Activated CD4-positive, alpha-beta T cell treated with anti-CD3 and anti-CD28 coated beads, Interleukin-2, Interleukin-6, amounts not matched to agents 100 ng/mL and 50 ng/mL, durations not matched to agents 16 hours and 8 hours (primary cell): ENCODE data around the gene ACAT1.
"Not testable (repeated sequence)": the region's sequence is repeated elsewhere in the genome, so short reads cannot be mapped to it uniquely, and the experiment has no call there.

Experiments
- DNase-seq: peaks from one replicate; pipeline ENCODE4 v3.0.0-alpha.2; 2020

ACAT1 gene

DNA sequence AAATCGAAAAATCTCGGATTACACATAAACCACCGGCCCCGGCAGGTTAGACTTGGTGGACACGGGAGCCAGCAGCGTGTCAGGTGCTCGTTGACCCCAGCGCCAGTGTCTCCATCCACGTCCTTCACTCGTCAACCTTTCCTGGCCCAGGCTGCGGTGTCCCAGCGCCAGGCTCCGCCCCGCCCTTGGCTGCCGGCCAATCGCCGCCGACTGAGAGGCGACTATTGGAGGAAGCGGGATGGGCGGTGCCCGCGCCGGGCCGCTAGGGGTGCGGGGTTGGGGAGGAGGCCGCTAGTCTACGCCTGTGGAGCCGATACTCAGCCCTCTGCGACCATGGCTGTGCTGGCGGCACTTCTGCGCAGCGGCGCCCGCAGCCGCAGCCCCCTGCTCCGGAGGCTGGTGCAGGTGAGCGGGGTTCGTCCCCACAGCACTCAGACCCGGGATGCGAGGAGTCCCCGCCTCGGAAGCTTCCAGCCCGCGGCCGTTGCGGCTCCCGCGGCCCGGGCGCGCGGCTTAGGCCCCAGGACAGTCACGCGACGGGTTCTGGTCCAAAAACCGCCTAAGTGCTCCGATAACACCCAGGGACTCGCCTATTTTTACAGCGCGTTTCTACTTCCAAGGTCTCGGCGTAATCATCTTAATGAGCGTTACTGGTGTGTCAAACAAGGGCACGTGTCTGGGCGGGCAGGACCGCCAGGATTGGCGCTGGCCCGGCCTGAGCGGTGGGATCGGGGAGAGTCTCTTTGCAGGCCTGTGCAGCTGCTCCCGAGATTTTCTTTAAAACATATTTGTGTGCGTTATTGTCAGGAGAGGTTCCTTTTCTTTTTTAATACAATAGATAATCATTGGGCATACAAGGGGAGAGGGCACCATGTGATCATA, at the start of gene ACAT1:
Gene ACAT1 (plus strand): TSS at position 294 of the 882 bp plus-strand sequence. CDS start 40 bp downstream, at position 334.
- peak; percentile 97 for DNase-seq

DNA sequence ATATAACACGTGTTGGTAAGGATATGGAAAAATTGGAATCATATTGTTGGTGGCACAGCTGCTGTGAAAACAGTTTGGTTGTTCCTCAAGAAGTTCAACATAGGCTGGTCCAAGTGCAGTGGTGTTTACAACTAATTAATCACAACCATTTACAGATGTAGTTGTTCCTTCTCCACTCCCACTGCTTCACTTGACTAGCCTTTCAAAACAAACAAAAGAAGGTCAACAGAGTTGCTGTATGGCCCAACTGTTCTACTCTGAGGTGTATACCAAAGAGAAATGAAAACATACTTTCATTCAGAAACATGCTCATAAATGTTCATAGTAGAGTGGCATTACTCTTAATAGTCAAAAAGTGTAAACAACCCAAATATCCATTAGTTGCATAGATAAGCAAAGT, 36.6 kb upstream of the ACAT1 start:
- DNase-seq: no peak

DNA sequence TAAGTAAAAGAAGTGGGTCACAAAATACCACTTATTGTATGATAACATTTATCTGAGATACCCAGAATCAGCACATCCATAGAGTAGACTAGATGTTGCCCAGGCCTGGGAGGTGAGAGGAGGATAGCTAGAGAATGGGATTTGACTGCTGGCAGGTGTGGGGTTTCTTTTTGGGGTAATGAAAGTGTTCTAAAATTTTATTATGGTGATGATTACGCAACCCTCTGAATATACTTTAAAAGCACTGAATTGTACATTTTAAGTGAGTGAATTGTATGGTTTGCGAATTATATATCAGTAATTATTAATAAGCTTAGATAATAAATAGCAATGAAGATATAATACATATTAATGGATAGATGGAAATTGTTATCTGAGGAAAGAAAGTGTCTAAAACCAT, 35.7 kb upstream of the ACAT1 start:
- DNase-seq: no peak

DNA sequence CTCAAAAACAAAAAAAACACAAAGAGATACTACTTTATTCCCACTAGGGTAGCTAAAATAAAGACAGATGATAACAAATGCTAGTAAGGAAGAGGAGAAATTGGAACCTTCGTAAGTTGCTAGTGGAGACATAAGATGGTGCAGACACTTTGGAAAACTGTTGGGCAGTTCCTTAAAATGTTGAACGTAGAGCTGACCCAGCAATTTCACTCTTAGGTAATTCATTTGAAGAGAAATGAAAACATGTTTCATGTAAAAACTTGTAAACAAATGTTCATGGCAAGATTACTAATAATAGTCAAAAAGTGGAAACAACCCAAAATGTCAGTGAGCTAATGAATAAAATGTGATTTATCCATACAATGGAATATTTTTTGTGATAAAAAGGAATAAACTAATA, 29.2 kb upstream of the ACAT1 start:
- no peak for DNase-seq

DNA sequence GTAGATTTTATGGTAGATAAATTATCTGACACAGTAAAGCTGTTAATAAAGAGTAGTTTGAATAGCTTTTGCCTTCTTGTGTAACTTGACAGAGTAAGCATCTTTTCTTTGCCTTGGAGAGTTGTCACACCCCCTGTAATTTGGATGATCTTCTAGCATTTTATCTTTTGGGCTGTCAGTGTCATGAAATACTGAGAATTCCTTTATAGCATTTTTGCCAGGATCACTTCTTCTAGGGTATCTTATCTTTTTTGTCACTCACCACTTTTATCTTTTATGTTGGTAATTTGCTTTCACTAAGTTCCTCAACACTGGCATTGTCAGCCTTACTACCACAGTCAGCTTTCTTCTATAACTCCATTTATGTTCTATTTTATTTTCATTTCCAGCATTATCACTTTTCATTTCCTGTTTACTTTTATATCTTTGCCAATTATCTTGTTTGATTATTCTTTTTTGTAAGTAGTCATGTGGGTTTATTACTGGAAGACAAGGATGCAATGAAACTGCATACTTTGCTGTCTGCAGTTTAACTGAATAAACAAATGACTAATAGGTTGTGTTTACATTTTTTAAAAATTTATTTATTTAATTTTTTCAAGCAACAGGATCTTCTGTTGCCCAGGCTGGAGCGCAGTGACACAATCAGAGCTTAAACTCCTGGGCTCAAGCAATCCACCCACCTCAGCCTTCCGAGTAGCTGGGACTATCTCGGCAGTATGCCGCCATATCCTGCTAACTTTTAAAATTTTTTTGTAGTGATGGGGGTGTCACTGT, 28.1 kb upstream of the ACAT1 start:
- no peak for DNase-seq

DNA sequence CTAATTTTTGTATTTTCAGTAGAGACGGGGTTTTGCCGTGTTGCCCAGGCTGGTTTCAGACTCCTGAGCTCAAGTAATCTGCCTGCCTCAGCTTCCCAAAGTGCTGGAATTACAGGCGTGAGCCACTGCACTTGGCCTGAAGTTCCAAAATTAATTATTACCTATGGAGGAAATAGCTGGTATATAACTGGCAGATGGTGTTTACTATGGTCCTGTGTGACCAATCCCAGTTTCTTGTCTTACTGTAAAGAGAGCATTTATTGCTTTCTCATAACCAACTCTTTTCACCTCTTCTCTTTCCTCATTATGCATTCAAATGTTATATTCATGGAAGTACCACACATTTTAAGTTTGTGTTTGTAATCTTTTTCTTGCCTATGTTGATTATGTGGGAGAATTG, 24.2 kb upstream of the ACAT1 start:
- DNase-seq: no peak

DNA sequence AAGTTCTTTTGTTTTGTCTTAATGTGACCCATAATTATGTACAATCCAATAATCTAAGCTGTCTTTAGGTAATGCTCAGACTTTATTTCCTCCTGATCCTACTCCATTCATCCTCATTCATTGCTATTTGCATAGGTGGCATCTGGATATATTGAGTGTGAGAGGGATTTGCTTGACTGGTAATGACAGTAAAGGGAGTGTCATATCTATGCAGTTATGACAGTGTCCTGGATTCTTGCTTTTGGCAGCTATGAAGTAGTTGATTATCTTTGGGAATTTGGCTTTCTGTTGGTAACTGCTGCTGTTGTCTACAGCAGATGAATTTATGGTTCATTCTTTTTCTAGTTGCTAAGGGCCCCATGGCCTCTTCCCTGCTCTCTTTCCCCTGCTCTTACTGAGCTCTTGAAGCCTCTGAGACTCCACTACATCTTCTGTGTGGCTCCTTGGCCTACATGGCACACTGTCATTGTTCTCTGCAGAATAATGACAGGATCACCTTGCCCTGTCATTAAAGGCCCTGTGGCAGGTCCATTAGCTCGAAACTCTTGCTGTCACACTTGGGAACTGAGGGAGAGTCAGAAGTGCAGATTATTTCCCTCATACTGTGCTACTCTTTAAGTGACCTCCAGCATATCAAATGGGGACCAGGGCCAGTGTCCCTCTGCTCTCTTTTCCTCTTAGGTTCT, 20.1 kb upstream of the ACAT1 start:
- no peak for DNase-seq

DNA sequence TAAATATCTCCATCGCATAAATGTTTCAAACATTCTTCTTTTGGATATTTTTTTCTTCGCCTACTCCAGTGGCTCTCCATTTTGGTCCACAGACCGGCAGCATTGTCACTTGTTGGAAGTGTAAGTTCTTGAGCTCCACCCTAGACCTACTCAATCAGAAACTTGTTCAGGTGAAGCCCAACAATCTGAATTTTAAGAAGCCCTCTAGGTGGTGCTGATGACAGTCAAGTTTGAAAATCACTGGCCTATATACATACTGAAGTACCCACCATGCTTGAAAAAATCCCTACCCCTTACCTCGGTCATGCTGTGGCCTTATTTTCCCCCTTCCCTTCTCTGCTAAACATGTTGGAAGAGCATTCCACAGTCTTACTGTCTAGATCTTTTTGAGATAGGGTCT, 10.2 kb upstream of the ACAT1 start:
- DNase-seq: peak; percentile 16

DNA sequence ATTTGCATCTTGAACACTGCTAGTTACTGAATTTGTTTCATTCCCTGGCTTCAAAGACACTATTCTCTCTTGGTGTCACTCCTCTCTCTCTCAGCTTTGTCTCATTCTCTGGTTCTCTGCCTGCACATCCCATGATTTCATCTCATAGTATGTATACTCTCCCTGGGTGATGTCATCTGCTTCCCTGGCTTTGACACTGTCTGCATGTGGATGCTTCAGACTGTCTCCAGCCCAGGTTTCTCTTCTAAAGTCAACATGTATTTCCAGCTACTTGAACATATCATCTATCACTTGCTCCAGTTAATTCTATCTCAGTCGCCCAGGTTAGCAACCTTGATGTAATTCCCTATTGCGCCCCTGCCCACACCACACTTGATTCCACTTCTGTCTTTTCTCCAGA, 9.3 kb upstream of the ACAT1 start:
- no peak for DNase-seq

DNA sequence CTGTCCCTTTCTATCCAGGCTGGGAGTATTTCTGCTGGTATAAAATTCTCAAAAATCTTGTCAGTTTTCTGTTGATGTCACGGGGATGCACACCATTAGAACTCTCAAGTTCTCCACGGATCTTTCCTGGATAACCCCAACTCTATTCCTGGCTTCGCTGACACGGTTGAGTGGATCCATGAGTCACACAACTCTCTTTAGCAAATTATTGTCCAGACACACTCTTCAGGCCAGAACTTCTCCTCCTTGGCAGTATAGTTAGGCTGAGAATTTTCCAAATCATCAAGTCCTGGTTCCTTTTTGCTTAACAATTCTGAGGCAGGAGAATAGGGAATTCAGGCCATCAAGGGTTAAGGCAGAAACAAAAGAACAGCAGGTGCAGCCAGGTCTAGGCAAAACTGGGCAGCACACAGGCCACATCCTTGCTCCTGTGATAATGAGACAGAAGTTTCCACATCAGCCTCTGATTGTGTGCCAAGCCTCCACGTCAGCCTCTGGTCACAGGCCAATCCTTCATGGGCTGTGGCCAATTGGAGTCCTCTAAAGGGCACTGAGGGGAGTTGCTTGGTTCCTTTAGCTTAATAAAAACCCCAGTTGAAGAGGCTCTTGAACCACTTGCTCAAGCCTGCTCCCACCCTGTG, 5.7 kb upstream of the ACAT1 start:
- DNase-seq: no peak

DNA sequence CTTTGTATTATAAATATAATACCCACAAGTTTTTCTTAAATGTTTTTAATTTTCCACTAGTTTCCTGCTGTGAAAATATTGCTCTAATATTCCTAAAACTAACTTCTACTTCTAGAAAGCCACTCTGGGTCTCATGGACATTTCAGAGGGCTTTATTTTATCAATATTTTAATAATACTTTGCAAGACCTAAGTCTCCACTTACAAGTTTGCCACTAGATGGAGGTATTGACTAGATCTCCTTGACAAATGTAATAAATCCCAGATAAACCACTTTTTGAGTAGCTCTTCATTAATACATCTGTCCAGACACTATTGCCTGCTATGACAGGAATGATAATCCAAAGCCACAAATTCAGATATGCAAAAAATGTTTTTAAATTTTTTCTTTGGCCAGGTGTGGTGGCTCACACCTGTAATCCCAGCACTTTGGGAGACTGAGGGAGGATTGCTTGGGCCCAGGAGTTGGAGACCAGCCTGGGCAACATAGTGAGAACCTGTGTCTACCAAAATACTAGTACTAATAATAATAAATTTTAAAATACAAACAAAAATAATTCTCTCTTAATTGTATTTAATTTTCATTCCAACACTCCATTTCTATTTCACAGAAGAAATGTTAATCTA, 3.5 kb upstream of the ACAT1 start:
- peak; percentile 37 for DNase-seq

DNA sequence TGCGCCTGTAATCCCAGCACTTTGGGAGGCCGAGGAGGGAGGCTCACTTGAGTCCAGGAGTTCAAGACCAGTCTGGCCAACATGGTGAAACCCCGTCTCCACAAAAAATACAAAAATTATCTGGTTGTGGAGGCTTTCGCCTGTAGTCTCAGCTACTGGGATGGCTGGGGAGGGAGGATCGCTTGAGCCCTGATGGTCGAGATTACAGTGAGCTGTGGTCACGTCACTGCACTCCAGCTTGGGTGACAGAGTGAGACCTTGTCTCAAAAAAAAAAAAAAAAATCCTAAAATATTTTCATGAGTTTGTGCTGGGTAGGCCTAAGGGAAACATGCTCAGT, 462 bp upstream of the ACAT1 start:
- not testable (repeated sequence) for DNase-seq

DNA sequence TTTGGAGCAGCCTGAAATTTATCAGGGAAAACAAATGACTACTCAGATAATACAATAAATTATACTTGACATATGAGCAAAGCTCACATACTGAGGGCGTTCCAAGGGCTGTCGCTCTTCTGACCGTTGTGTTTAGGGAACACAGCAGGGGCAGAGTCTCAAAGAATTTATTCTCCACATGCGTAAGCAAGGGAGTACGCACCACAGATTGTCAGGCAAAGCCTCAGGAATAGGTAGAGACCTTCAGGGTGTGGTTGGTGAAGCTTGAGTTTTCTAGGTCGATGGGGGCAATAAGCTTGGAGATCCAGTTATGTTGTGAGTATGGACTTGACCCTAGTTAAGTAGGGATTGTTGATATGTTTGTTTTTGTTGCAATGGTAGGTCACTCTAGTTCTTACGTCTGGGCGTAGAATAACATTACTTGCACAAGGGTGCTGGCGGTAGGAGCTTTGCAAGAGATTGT, 830 bp downstream of the ACAT1 start:
- no peak for DNase-seq

DNA sequence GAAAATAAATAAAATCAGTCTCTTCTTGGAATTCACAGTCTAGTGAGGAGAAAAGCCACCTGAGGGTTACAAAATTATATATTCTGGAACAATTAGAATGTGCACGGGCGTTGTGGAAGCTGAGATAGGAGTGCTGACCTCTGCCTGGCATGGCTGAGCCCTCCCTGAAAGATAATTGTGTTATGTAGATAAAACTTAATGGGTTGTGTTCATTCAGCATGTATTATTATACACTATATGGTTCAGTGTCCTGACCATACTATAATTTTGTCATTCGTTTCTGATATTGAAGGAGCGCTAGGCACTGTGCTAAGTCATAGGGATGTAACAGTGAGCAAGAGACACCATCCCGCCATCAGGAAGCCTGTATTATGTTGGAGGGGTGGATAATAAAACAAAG, 3.7 kb downstream of the ACAT1 start:
- DNase-seq: no peak

DNA sequence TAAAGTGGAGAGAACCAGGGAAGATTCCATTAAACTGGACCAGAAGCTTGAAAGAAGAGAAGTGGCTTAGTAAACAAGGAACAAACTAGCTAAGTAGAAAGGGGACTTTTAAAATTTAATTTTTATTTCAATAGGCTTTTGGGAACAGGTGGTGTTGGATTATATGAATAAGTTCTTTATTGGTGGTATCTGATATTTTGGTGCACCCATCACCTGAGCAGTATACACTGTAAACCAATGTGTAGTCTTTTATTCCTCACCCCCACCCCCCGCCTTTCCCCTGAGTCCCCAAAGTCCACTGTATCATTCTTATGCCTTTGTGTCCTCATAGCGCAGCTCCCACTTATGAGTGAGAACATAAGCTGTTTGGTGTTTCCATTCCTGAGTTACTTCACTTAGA, 7.4 kb downstream of the ACAT1 start:
- no peak for DNase-seq

DNA sequence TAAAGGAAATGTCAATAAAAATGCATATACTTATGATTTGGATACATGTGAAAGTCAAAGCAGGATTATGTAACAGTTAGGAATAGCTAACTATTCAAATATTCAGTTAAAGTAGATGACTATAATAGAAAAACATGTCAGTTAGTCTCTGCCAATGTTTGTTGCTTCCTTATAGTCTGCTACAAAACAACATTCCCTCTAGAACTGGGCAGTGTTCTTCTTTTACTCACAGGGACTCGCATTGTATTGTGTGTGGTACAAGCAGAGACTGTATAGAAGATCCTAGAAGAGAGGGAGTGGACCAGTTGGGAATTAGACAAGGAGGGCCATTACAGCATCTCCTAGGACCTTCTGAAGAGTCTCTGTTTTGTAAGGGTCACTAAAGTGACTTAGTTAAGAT, 10.6 kb downstream of the ACAT1 start:
- DNase-seq: no peak

DNA sequence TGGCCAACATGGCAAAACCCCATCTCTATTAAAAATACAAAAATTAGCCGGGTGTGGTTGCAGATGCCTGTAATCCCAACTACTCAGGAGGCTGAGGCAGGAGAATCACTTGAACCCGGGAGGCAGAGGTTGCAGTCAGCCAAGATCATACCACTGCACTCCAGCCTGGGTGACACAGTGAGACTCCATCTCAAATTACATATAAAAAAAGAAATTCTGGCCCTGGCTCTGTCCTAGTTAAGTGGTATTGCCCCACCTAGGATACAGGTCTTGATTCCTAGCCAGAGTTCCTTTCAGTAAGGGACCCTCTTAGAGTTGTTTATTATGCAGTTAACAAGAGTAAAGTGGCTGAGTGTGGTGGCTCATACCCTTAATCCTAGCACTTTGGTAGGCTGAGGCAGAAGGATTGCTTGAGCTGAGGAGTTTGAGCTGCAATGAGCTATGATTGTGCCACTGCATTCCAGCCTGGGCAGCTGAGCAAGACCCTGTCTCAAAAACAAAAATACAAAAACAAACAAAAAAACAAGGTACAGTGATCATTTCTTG, 11.7 kb downstream of the ACAT1 start:
- DNase-seq: not testable (repeated sequence)

DNA sequence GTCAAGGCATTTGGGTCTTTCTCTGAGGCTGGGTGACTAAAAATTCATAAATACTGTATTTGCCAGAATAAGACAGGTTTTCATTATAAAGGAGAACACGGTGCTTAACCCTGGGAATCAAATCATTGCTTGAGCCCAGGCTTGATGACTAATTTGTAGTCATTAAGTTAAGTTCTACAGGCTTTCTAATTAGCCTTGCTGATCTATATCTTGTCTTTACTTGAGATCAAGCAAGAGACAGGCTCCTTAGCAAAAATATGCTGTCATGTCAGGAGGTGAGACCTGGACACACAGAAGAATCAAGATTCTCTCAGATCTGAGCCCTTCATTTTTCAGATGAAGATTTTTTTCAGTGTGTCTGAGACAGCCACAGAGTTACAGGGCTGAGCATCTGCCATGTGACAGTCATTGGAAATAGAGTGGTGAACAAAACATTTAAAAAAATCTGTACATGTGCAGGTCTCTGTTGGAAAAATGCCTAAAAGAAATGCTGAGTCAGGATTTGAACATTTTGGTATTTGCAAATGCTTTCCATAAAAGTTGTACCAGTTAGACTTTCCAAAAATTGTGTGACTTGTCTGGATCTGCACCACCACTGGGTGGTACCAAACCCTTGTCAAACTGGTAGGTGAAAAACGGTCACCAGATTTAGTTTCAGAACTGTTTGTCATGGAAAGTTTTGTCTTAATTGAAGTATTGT, 14.6 kb downstream of the ACAT1 start:
- DNase-seq: peak; percentile 62

DNA sequence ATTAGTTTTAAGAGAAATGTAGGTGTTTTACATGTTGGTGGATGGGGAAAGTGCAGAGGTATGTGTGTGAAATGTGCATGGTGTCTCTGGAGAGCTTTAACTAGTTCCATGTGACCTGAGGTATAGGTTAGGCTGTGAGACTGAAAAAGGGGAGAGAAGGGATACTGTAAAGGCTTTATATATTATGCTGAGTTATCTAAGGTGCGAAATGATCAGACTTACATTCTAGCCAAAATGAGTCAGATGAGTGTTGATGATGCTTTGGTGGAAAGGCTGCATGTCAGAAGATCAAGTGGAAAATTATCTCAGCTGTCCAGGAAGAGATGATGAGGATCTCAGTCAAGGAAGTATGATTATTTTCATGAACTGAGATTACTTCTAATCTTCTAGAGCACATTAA, 15.8 kb downstream of the ACAT1 start:
- DNase-seq: peak; percentile 13

DNA sequence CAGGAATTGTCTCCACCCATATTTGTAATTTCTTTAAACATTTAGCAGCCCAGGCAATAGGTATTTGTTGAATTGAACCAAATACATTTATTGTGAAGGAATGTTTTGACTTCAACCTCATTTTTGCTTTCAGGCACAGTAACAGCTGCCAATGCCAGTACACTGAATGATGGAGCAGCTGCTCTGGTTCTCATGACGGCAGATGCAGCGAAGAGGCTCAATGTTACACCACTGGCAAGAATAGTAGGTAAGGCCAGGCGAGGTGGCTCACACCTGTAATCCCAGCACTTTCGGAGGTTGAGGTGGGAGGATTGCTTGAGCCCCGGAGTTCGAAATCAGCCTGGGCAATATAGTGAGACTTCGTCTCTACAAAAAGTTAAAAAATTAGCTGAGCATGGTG, 20.9 kb downstream of the ACAT1 start:
- DNase-seq: no peak

DNA sequence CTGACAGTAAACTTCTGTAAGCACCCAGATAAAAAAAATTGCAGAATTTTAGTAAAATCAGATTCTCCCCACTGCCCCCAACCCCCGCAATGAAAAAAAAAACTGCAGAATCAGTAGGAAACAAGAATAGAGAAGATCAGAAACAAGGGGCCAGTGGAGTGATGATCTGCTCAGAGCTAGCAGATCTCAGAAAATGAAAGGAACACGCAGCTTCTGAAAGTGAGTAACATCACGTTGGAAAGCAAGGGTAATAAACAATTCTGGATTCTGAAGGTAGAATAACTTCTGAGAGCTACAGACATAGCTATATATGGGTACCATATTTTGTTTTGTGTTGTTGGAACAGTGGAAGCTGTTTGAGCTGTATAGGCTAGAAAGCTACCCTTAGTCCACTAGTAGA, 23.2 kb downstream of the ACAT1 start:
- DNase-seq: no peak

DNA sequence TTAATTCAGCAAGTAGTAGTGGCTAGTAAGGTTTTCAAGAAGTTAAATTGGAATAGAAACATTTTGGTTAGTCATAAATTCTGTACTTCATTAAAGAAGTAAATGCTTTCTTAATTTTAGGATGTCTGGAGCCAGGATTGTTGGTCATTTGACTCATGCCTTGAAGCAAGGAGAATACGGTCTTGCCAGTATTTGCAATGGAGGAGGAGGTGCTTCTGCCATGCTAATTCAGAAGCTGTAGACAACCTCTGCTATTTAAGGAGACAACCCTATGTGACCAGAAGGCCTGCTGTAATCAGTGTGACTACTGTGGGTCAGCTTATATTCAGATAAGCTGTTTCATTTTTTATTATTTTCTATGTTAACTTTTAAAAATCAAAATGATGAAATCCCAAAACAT, 25.8 kb downstream of the ACAT1 start:
- no peak for DNase-seq
